IMR-90 (cell line): ENCODE results near the gene TRIM33.
"Not testable (repeated sequence)": the region's sequence is repeated elsewhere in the genome, so short reads cannot be mapped to it uniquely, and the experiment has no call there.

ENCODE experiments used
- FOS ChIP-seq: fragments of 150-350 bp; IDR thresholded peaks from 2 replicates; pipeline ENCODE4 v1.6.1; 2016; ENCODE audit warnings: low read depth, low read length
- MXI1 ChIP-seq: IDR thresholded peaks from 2 replicates; pipeline ENCODE4 v1.6.1; 2012; ENCODE audit warnings: low read depth, mild to moderate bottlenecking, low read length, moderate library complexity, borderline replicate concordance
- POLR2A ChIP-seq: IDR thresholded peaks from 2 replicates; pipeline ENCODE4 v1.6.1; 2012; ENCODE audit warnings: mild to moderate bottlenecking, low read depth, low read length
- RFX5 ChIP-seq: IDR thresholded peaks from 2 replicates; pipeline ENCODE4 v1.8.0; 2012; ENCODE audit warnings: low read depth, mild to moderate bottlenecking, low read length, moderate library complexity
- SMC3 ChIP-seq: fragments of 150-350 bp; IDR thresholded peaks from 2 replicates; pipeline ENCODE4 v1.6.1; 2016; ENCODE audit warnings: low read depth, mild to moderate bottlenecking, antibody characterized with exemption, low read length, moderate library complexity
- TF ChIP-seq, protein P1 (sequence below): conservative IDR thresholded peaks from 2 replicates; pipeline ENCODE4 v1.5.1; 2012; ENCODE audit warnings: mild to moderate bottlenecking, low read depth, low read length, improper control_type of control experiment
- TF ChIP-seq, protein P2 (sequence below): fragments of 150-350 bp; IDR thresholded peaks from 2 replicates; pipeline ENCODE4 v1.6.1; 2017; ENCODE audit warnings: mild to moderate bottlenecking, antibody characterized with exemption, low read length, low read depth

DNA sequence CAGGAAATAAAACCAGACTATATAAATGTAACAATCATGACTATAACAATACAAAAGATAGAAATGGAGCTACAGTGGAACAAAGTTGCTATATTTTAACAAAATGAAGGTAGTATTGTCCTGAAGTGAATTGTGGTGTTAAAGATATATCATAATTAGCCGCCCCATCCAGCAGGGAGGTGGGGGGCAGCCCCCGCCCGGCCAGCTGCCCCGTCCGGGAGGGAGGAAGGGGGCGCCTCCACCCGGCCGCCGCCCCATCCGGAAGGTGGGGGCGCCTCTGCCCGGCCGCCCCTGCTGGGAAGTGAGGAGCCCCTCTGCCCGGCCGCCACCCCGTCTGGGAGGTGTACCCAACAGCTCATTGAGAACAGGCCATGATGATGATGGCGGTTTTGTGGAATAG lies 31.4 kb downstream of the TRIM33 start:
- TF ChIP-seq, protein P1, sequence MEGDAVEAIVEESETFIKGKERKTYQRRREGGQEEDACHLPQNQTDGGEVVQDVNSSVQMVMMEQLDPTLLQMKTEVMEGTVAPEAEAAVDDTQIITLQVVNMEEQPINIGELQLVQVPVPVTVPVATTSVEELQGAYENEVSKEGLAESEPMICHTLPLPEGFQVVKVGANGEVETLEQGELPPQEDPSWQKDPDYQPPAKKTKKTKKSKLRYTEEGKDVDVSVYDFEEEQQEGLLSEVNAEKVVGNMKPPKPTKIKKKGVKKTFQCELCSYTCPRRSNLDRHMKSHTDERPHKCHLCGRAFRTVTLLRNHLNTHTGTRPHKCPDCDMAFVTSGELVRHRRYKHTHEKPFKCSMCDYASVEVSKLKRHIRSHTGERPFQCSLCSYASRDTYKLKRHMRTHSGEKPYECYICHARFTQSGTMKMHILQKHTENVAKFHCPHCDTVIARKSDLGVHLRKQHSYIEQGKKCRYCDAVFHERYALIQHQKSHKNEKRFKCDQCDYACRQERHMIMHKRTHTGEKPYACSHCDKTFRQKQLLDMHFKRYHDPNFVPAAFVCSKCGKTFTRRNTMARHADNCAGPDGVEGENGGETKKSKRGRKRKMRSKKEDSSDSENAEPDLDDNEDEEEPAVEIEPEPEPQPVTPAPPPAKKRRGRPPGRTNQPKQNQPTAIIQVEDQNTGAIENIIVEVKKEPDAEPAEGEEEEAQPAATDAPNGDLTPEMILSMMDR = not testable (repeated sequence)
- TF ChIP-seq FOS, POLR2A, MXI1, SMC3, RFX5: not testable (repeated sequence)
- TF ChIP-seq, protein P2, sequence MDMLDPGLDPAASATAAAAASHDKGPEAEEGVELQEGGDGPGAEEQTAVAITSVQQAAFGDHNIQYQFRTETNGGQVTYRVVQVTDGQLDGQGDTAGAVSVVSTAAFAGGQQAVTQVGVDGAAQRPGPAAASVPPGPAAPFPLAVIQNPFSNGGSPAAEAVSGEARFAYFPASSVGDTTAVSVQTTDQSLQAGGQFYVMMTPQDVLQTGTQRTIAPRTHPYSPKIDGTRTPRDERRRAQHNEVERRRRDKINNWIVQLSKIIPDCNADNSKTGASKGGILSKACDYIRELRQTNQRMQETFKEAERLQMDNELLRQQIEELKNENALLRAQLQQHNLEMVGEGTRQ = not testable (repeated sequence)
